Thymus (tissue), 11 donors: ENCODE data around the gene PAK1IP1. TPM values are rescaled to one million over a fixed set of nuclear protein-coding genes. Genes with fewer than 3 reads are reported as not detected.
A peak's percentile ranks its signal among the peaks of the same experiment; 100 is the strongest.
"Not testable (repeated sequence)": the region's sequence is repeated elsewhere in the genome, so short reads cannot be mapped to it uniquely, and the experiment has no call there.

Experiments used
- DNase-seq, 9 donors: peaks; one replicate each; pipeline ENCODE4 v3.0.0-alpha.2; 2013; ENCODE audit warnings: low spot score in 9 of 9, low read depth in 6 of 9, missing footprints in 1 of 9
- H3K27ac ChIP-seq, 2 donors: one replicate each; pipeline ENCODE4 v1.5.1; 2013; ENCODE audit warnings: control low read depth in 1 of 2, low read depth in 1 of 2, low read length in 1 of 2, mild to moderate bottlenecking in 1 of 2, moderate library complexity in 1 of 2
- H3K27me3 ChIP-seq, 2 donors: one replicate each; pipeline ENCODE4 v1.5.1; 2013; ENCODE audit warnings: low read length in 1 of 2; ENCODE audit not compliant: control insufficient read depth in 2 of 2, insufficient read depth in 1 of 2
- H3K36me3 ChIP-seq, 2 donors: one replicate each; pipeline ENCODE4 v1.5.1; 2013; ENCODE audit warnings: low read length in 1 of 2, mild to moderate bottlenecking in 1 of 2, moderate library complexity in 1 of 2; ENCODE audit not compliant: control insufficient read depth in 2 of 2, insufficient read depth in 2 of 2
- H3K4me1 ChIP-seq, 2 donors: one replicate each; pipeline ENCODE4 v1.5.1; 2013; ENCODE audit warnings: low read length in 2 of 2; ENCODE audit not compliant: control insufficient read depth in 2 of 2, insufficient read depth in 2 of 2
- H3K4me3 ChIP-seq, 2 donors: one replicate each; pipeline ENCODE4 v1.5.1; 2013; ENCODE audit warnings: low read length in 2 of 2, control low read depth in 1 of 2, mild to moderate bottlenecking in 1 of 2
- H3K9me3 ChIP-seq, 2 donors: one replicate each; pipeline ENCODE4 v1.5.1; 2013; ENCODE audit warnings: low read length in 1 of 2, mild to moderate bottlenecking in 1 of 2; ENCODE audit not compliant: control insufficient read depth in 2 of 2, insufficient read depth in 1 of 2
- WGBS: extraction: QIAGEN DNeasy Blood & Tissue Kit; methylation state at CpG from one replicate; pipeline ENCODE4 v1.1.7; 2013; 5-methylcytosine and 5-hydroxymethylcytosine counted together
- polyA plus RNA-seq: library from polyadenylated mRNA; stranded (reverse); fragments of 200-250 nt; gene quantifications from one replicate; pipeline ENCODE4 v1.2.3, GENCODE V29; 2013
- total RNA-seq: library from RNA; stranded (reverse); fragments of 120-200 nt; gene quantifications from one replicate; pipeline ENCODE4 v1.2.4, GENCODE V29; 2013
- donor health status: healthy.

The PAK1IP1 gene
- total and polyA plus RNA-seq, 2 donors = 13.6 to 18.0 TPM

- Histone ChIP-seq H3K27ac (peak overlapping the region; percentile 69 to 80), H3K27me3 (no peaks in the 10 kb centered on the region), H3K36me3 (peaks cover 18 to 20% of the 10 kb centered on the region in 2 donors), H3K4me3 (peak overlapping the region; percentile 60 to 84), H3K4me1 (peaks cover 22 to 27% of the 10 kb centered on the region in 2 donors), H3K9me3 (no peaks in the 10 kb centered on the region)
- WGBS = 51% methylated on average over 9 of the region's 9 CpGs
- DNase-seq = no peak
Measured at GRCh38 chr6:10746915-10747250, 52.1 kb downstream of the PAK1IP1 start.

- peaks cover 19 to 20% of the 10 kb centered on the region in 2 donors for H3K36me3 ChIP-seq
- H3K27ac ChIP-seq = peak within 1 kb of the TSS; percentile 81 to 89
- no peaks in the 10 kb centered on the region for H3K9me3 ChIP-seq
- peak within 1 kb of the TSS; percentile 60 to 84 for H3K4me3 ChIP-seq
- WGBS = 2% methylated on average over 52 of the region's 52 CpGs
- no peaks in the 10 kb centered on the region for H3K27me3 ChIP-seq
- DNase-seq = peak; percentile 88 to 99 (median 97)
- H3K4me1 ChIP-seq = peaks cover 22 to 27% of the 10 kb centered on the region in 2 donors
Measured at GRCh38 chr6:10747251-10747972, 52.6 kb downstream of the PAK1IP1 start, which contains the start of gene TMEM14B. TMEM14B (plus strand) TSS chr6:10747805; CDS start chr6:10749246, 1,441 bp downstream.

GRCh38 chr6:10749734-10750133, 55.0 kb downstream of the PAK1IP1 start:
- WGBS = 97% methylated on average over 2 of the region's 2 CpGs
- Histone ChIP-seq H3K9me3 (no peaks in the 10 kb centered on the region), H3K27me3 (no peaks in the 10 kb centered on the region), H3K36me3 (peaks cover 40 to 41% of the 10 kb centered on the region in 2 donors), H3K4me3 (no peak overlapping the region), H3K4me1 (peaks cover 22 to 27% of the 10 kb centered on the region in 2 donors), H3K27ac (no peak overlapping the region)
- DNase-seq = no peak

GRCh38 chr6:10750568-10750967, 55.8 kb downstream of the PAK1IP1 start:
- H3K9me3 ChIP-seq, H3K4me3 ChIP-seq, H3K27ac ChIP-seq, H3K27me3 ChIP-seq, DNase-seq: not testable (repeated sequence)
- Histone ChIP-seq H3K4me1 (peaks cover 22 to 27% of the 10 kb centered on the region in 2 donors), H3K36me3 (peaks cover 46% of the 10 kb centered on the region in 2 donors)
- WGBS = 97% methylated on average over 6 of the region's 6 CpGs

- DNase-seq, H3K27ac ChIP-seq, H3K9me3 ChIP-seq, H3K4me3 ChIP-seq, H3K27me3 ChIP-seq: not testable (repeated sequence)
- peaks cover 53 to 55% of the 10 kb centered on the region in 2 donors for H3K36me3 ChIP-seq
- peaks cover 18 to 22% of the 10 kb centered on the region in 2 donors for H3K4me1 ChIP-seq
- WGBS = 96% methylated on average over 5 of the region's 5 CpGs
Measured at GRCh38 chr6:10751757-10752156, 57.0 kb downstream of the PAK1IP1 start.

GRCh38 chr6:10756085-10756484, 61.3 kb downstream of the PAK1IP1 start:
- DNase-seq = no peak
- WGBS = 87% methylated on average over 1 of the region's 1 CpG
- Histone ChIP-seq H3K27ac (no peak overlapping the region), H3K4me1 (no peaks in the 10 kb centered on the region), H3K27me3 (no peaks in the 10 kb centered on the region), H3K4me3 (no peak overlapping the region), H3K36me3 (peaks cover 56 to 62% of the 10 kb centered on the region in 2 donors), H3K9me3 (no peaks in the 10 kb centered on the region)

Other genes starting within 250 kb of the PAK1IP1 start
- gene GCNT2, start 173.6 kb upstream of the PAK1IP1 start, total RNA-seq = 1.8 TPM
- gene GCNT2, start 173.6 kb upstream of the PAK1IP1 start, polyA plus RNA-seq = 1.6 TPM
- 1.7 TPM for gene C6orf52, start 356 bp upstream of the PAK1IP1 start, total RNA-seq
- 1.1 TPM for gene C6orf52, start 356 bp upstream of the PAK1IP1 start, polyA plus RNA-seq
- gene TMEM14C, start 28.1 kb downstream of the PAK1IP1 start, total RNA-seq = 84.4 TPM
- gene TMEM14C, start 28.1 kb downstream of the PAK1IP1 start, polyA plus RNA-seq = 178 TPM
- 86.3 TPM for gene TMEM14B, start 52.8 kb downstream of the PAK1IP1 start, total RNA-seq
- gene TMEM14B, start 52.8 kb downstream of the PAK1IP1 start, polyA plus RNA-seq = 95.4 TPM
- 0.09 TPM for gene MAK, start 143.6 kb downstream of the PAK1IP1 start, total RNA-seq
- gene MAK, start 143.6 kb downstream of the PAK1IP1 start, polyA plus RNA-seq = 0.11 TPM
- gene GCM2, start 187.1 kb downstream of the PAK1IP1 start, total RNA-seq = not detected
- 0.05 TPM for gene GCM2, start 187.1 kb downstream of the PAK1IP1 start, polyA plus RNA-seq
- gene SYCP2L, start 192.1 kb downstream of the PAK1IP1 start, total RNA-seq = 0.99 TPM
- gene SYCP2L, start 192.1 kb downstream of the PAK1IP1 start, polyA plus RNA-seq = 0.43 TPM